Measurements from ENCODE around the gene NRG4. TPM values are rescaled to one million over a fixed set of nuclear protein-coding genes. Genes with fewer than 3 reads are reported as not detected.

Gene NRG4
- total and polyA plus RNA-seq, 2 of the 8 experiments (the other 6 are each of a cell fraction or from before 2014, with no cell fraction given) = 0.24 TPM; not detected in 1

- TF ChIP-seq CHD7 (IDR thresholded peaks at IDR 0.05; ENCODE audit: insufficient replicate concordance, low read length) (no peak), USF2 (IDR thresholded peaks at IDR 0.05; ENCODE audit: low read length) (no peak), MAX (IDR thresholded peaks at IDR 0.05) (no peak), SIRT6 (IDR thresholded peaks at IDR 0.05; ENCODE audit: low read length) (no peak), EGR1 (IDR thresholded peaks at IDR 0.05; ENCODE audit: borderline replicate concordance, low read depth, low read length) (no peak), POLR2AphosphoS5 (IDR thresholded peaks at IDR 0.05; ENCODE audit: low read depth, low read length) (no peak), TBP (IDR thresholded peaks at IDR 0.05; ENCODE audit: low read depth, low read length) (no peak), RBBP5 (IDR thresholded peaks at IDR 0.05; ENCODE audit: borderline replicate concordance, low read depth, low read length) (no peak), JUND (IDR thresholded peaks at IDR 0.05; ENCODE audit: low read length) (no peak)
Measured at GRCh38 chr15:75948761-75949296, 63.4 kb downstream of the NRG4 start (continued).
